ENCODE measurements around the gene CAPN12.

CAPN12 gene

GRCh38 chr19:38729653-38730469 lies 14.4 kb downstream of the CAPN12 start:
- TF ChIP-seq FOXP2 (optimal IDR thresholded peaks at IDR 0.05; ENCODE audit: borderline replicate concordance, extremely low read depth, extremely low read length, insufficient read depth), result no peak
- TF ChIP-seq, protein P1, sequence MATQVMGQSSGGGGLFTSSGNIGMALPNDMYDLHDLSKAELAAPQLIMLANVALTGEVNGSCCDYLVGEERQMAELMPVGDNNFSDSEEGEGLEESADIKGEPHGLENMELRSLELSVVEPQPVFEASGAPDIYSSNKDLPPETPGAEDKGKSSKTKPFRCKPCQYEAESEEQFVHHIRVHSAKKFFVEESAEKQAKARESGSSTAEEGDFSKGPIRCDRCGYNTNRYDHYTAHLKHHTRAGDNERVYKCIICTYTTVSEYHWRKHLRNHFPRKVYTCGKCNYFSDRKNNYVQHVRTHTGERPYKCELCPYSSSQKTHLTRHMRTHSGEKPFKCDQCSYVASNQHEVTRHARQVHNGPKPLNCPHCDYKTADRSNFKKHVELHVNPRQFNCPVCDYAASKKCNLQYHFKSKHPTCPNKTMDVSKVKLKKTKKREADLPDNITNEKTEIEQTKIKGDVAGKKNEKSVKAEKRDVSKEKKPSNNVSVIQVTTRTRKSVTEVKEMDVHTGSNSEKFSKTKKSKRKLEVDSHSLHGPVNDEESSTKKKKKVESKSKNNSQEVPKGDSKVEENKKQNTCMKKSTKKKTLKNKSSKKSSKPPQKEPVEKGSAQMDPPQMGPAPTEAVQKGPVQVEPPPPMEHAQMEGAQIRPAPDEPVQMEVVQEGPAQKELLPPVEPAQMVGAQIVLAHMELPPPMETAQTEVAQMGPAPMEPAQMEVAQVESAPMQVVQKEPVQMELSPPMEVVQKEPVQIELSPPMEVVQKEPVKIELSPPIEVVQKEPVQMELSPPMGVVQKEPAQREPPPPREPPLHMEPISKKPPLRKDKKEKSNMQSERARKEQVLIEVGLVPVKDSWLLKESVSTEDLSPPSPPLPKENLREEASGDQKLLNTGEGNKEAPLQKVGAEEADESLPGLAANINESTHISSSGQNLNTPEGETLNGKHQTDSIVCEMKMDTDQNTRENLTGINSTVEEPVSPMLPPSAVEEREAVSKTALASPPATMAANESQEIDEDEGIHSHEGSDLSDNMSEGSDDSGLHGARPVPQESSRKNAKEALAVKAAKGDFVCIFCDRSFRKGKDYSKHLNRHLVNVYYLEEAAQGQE (IDR thresholded peaks at IDR 0.05; ENCODE audit: insufficient read depth in 1 of 2, low read depth in 2 of 2, low read length in 2 of 2), result no peak
- TF ChIP-seq SIN3A (IDR thresholded peaks at IDR 0.05; ENCODE audit: borderline replicate concordance, insufficient read depth, low read length), result no peak
- TF ChIP-seq TAF1 (IDR thresholded peaks at IDR 0.05; ENCODE audit: borderline replicate concordance, insufficient read depth, low read length), result no peak
- TF ChIP-seq POLR2AphosphoS5 (IDR thresholded peaks at IDR 0.05; ENCODE audit: low read depth, low read length), result no peak

DNA sequence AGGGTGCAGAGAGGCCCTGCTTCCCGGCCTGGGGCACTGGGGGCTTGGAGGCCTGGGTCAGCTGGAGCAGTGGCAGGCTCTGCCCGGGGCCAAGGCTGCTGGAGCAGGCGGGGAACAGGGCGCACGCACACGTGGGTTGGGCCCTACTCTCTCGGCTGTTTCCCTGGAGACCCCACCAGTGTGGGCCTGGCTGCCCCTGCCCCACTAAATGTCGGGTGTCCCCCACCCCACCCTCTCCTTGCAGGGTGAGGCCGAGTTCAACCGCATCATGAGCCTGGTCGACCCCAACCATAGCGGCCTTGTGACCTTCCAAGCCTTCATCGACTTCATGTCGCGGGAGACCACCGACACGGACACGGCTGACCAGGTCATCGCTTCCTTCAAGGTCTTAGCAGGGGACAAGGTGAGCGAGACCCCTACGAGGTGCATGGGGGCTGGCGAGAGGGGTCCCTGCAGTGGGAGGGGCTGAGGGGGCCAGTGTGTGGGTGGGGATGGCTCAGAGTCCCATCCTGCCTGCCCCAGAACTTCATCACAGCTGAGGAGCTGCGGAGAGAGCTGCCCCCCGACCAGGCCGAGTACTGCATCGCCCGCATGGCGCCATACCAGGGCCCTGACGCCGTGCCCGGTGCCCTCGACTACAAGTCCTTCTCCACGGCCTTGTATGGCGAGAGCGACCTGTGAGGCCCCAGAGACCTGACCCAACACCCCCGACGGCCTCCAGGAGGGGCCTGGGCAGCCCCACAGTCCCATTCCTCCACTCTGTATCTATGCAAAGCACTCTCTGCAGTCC lies 15.3 kb downstream of the CAPN12 start:
- TF ChIP-seq POLR2AphosphoS5 (IDR thresholded peaks at IDR 0.05; ENCODE audit: low read depth, low read length) (no peak), TAF1 (IDR thresholded peaks at IDR 0.05; ENCODE audit: borderline replicate concordance, insufficient read depth, low read length) (no peak), FOXP2 (optimal IDR thresholded peaks at IDR 0.05; ENCODE audit: borderline replicate concordance, extremely low read depth, extremely low read length, insufficient read depth) (no peak), SIN3A (IDR thresholded peaks at IDR 0.05; ENCODE audit: borderline replicate concordance, insufficient read depth, low read length) (no peak)
- TF ChIP-seq, protein P1 (IDR thresholded peaks at IDR 0.05; ENCODE audit: insufficient read depth in 1 of 2, low read depth in 2 of 2, low read length in 2 of 2), result no peak

DNA sequence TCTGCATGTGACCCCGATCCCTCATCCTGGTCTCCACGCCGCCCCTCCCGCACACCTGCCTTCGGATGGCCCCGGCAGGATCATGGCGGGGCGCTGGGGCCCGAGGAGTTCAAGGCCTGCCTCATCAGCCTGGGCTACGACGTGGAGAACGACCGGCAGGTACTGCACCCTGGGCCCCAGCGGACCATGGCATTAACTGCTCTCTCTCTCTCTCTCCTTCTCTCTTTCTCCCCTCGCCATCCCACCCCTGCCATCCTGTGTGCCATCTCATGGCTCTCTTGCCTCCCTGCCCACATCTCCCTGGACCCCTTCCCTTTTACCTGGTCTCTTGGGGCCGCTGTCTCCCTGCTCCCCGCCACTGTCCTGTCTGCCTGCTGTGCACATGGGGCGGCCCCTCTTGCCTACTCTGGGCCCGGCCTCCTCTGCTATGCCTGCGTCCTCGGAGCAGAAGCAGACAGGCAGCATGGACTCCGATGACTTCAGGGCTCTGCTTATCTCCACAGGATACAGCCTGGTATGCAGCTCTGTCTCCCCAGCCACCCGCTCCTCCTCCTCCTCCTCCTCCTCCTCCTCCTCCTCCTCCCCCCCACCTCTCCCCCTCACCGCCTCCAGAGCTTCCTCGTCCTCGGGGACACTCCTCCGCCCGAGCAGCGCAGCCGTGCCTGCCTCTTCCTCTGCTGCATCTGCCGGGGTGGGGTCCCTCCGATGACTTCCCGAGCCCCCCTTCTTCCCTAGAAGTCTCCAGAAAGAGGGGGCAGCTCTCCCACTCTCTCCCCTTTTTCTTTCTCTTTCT lies 16.2 kb downstream of the CAPN12 start:
- no peak for TF ChIP-seq SIN3A (IDR thresholded peaks at IDR 0.05; ENCODE audit: borderline replicate concordance, insufficient read depth, low read length)
- no peak for TF ChIP-seq FOXP2 (optimal IDR thresholded peaks at IDR 0.05; ENCODE audit: borderline replicate concordance, extremely low read depth, extremely low read length, insufficient read depth)
- TF ChIP-seq, protein P1 (IDR thresholded peaks at IDR 0.05; ENCODE audit: insufficient read depth in 1 of 2, low read depth in 2 of 2, low read length in 2 of 2), result no peak
- no peak for TF ChIP-seq POLR2AphosphoS5 (IDR thresholded peaks at IDR 0.05; ENCODE audit: low read depth, low read length)
- no peak for TF ChIP-seq TAF1 (IDR thresholded peaks at IDR 0.05; ENCODE audit: borderline replicate concordance, insufficient read depth, low read length)

GRCh38 chr19:38727306-38727867 lies 16.9 kb downstream of the CAPN12 start:
- TF ChIP-seq FOXP2 (optimal IDR thresholded peaks at IDR 0.05; ENCODE audit: borderline replicate concordance, extremely low read depth, extremely low read length, insufficient read depth) (no peak), TAF1 (IDR thresholded peaks at IDR 0.05; ENCODE audit: borderline replicate concordance, insufficient read depth, low read length) (no peak), SIN3A (IDR thresholded peaks at IDR 0.05; ENCODE audit: borderline replicate concordance, insufficient read depth, low read length) (no peak), POLR2AphosphoS5 (IDR thresholded peaks at IDR 0.05; ENCODE audit: low read depth, low read length) (no peak)
- TF ChIP-seq, protein P1 (IDR thresholded peaks at IDR 0.05; ENCODE audit: insufficient read depth in 1 of 2, low read depth in 2 of 2, low read length in 2 of 2), result no peak

Data from PFSK-1 (cell line).